ENCODE data around the gene POLR1B. TPM values are rescaled to one million over a fixed set of nuclear protein-coding genes. Genes with fewer than 3 reads are reported as not detected.
A peak's percentile ranks its signal among the peaks of the same experiment; 100 is the strongest.

The POLR1B gene
- total and polyA plus RNA-seq, 2 donors = 8.2 to 13.0 TPM

- Histone ChIP-seq H3K27ac (ENCODE audit: low read depth in 1 of 2, low read length in 1 of 2) (peak overlapping the region; percentile 89 to 93), H3K36me3 (ENCODE audit: control insufficient read depth in 2 of 2, insufficient read depth in 2 of 2, low read length in 1 of 2) (peaks cover 17 to 25% of the 10 kb centered on the region in 2 donors), H3K4me3 (ENCODE audit: low read length in 2 of 2) (peak overlapping the region; percentile 76 to 83), H3K27me3 (ENCODE audit: control insufficient read depth in 2 of 2, insufficient read depth in 1 of 2, low read length in 1 of 2) (no peaks in the 10 kb centered on the region), H3K4me1 (ENCODE audit: control insufficient read depth in 2 of 2, insufficient read depth in 2 of 2, low read length in 2 of 2) (peaks cover 13 to 20% of the 10 kb centered on the region in 2 donors), H3K9me3 (ENCODE audit: control insufficient read depth in 2 of 2, insufficient read depth in 1 of 2, low read length in 1 of 2) (peaks cover 0 to 6% of the 10 kb centered on the region in 2 donors)
- DNase-seq (ENCODE audit: low read depth in 6 of 9, low spot score in 9 of 9) = peak in 1 of 9 donors; percentile 27
- WGBS = 66% methylated on average over 3 of the region's 3 CpGs
Observed at GRCh38 chr2:112584891-112585250, 42.6 kb downstream of the POLR1B start.

DNA sequence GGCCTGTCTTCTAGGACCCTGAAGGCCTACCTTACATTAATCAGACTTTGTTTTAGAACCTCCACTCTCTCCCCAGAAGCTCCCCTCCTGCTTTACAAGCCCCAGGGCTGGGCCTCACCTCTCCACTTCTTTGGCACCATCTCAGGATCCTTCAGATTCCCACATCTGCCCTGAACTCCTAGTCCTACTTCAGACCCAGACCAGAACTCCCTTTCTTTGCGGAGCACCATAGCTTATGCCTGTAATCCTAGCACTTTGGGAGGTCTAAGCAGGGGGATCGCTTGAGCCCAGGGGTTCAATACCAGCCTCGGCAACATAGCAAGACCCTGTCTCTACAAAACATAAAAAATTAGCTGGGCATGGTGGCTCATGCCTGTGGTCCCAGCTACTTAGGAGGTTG lies 43.1 kb downstream of the POLR1B start:
- Histone ChIP-seq H3K4me1 (ENCODE audit: control insufficient read depth in 2 of 2, insufficient read depth in 2 of 2, low read length in 2 of 2) (peaks cover 13 to 20% of the 10 kb centered on the region in 2 donors), H3K4me3 (ENCODE audit: low read length in 2 of 2) (peak overlapping the region in 1 of 2 donors; percentile 76), H3K36me3 (ENCODE audit: control insufficient read depth in 2 of 2, insufficient read depth in 2 of 2, low read length in 1 of 2) (peaks cover 18 to 25% of the 10 kb centered on the region in 2 donors), H3K9me3 (ENCODE audit: control insufficient read depth in 2 of 2, insufficient read depth in 1 of 2, low read length in 1 of 2) (peaks cover 0 to 6% of the 10 kb centered on the region in 2 donors), H3K27me3 (ENCODE audit: control insufficient read depth in 2 of 2, insufficient read depth in 1 of 2, low read length in 1 of 2) (no peaks in the 10 kb centered on the region), H3K27ac (ENCODE audit: low read depth in 1 of 2, low read length in 1 of 2) (no peak overlapping the region)
- 98% methylated on average over 3 of the region's 3 CpGs for WGBS
- no peak for DNase-seq (ENCODE audit: low read depth in 6 of 9, low spot score in 9 of 9)

GRCh38 chr2:112585873-112586464 lies 43.7 kb downstream of the POLR1B start:
- no peak for DNase-seq (ENCODE audit: low read depth in 6 of 9, low spot score in 9 of 9)
- H3K4me3 ChIP-seq (ENCODE audit: low read length in 2 of 2) = no peak overlapping the region
- H3K9me3 ChIP-seq (ENCODE audit: control insufficient read depth in 2 of 2, insufficient read depth in 1 of 2, low read length in 1 of 2) = peaks cover 0 to 6% of the 10 kb centered on the region in 2 donors
- WGBS = 98% methylated on average over 18 of the region's 18 CpGs
- H3K36me3 ChIP-seq (ENCODE audit: control insufficient read depth in 2 of 2, insufficient read depth in 2 of 2, low read length in 1 of 2) = peaks cover 23 to 25% of the 10 kb centered on the region in 2 donors
- no peaks in the 10 kb centered on the region for H3K27me3 ChIP-seq (ENCODE audit: control insufficient read depth in 2 of 2, insufficient read depth in 1 of 2, low read length in 1 of 2)
- no peak overlapping the region for H3K27ac ChIP-seq (ENCODE audit: low read depth in 1 of 2, low read length in 1 of 2)
- H3K4me1 ChIP-seq (ENCODE audit: control insufficient read depth in 2 of 2, insufficient read depth in 2 of 2, low read length in 2 of 2) = peaks cover 13 to 20% of the 10 kb centered on the region in 2 donors

- Histone ChIP-seq H3K27me3 (ENCODE audit: control insufficient read depth in 2 of 2, insufficient read depth in 1 of 2, low read length in 1 of 2) (no peaks in the 10 kb centered on the region), H3K4me1 (ENCODE audit: control insufficient read depth in 2 of 2, insufficient read depth in 2 of 2, low read length in 2 of 2) (peaks cover 13 to 16% of the 10 kb centered on the region in 2 donors), H3K4me3 (ENCODE audit: low read length in 2 of 2) (no peak overlapping the region), H3K9me3 (ENCODE audit: control insufficient read depth in 2 of 2, insufficient read depth in 1 of 2, low read length in 1 of 2) (peaks cover 0 to 6% of the 10 kb centered on the region in 2 donors), H3K27ac (ENCODE audit: low read depth in 1 of 2, low read length in 1 of 2) (no peak overlapping the region), H3K36me3 (ENCODE audit: control insufficient read depth in 2 of 2, insufficient read depth in 2 of 2, low read length in 1 of 2) (peaks cover 25 to 27% of the 10 kb centered on the region in 2 donors)
- DNase-seq (ENCODE audit: low read depth in 6 of 9, low spot score in 9 of 9) = no peak
- 98% methylated on average over 6 of the region's 6 CpGs for WGBS
Observed at GRCh38 chr2:112588611-112589045, 46.4 kb downstream of the POLR1B start.

DNA sequence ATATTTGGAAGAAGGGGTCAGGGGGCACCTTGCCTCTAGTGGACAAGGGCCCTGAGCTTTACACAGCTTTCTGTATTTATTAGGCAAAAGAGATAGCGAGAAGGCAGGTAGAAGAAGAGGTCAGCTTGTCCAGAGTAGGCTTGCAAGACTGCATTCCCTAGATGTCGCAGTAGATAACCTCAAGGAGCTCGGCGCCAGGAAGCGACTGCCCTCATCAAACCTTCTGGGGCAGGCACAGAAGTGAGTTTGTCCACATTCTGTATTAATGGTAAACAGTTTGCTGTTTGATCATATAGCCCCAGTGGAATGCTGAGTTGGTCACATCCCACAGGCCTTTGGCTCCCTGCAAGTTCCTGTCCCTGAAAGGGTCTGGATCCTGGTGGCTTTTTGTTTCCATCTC lies 49.1 kb downstream of the POLR1B start:
- Histone ChIP-seq H3K4me1 (ENCODE audit: control insufficient read depth in 2 of 2, insufficient read depth in 2 of 2, low read length in 2 of 2) (no peaks in the 10 kb centered on the region), H3K27ac (ENCODE audit: low read depth in 1 of 2, low read length in 1 of 2) (no peak overlapping the region), H3K27me3 (ENCODE audit: control insufficient read depth in 2 of 2, insufficient read depth in 1 of 2, low read length in 1 of 2) (no peaks in the 10 kb centered on the region), H3K4me3 (ENCODE audit: low read length in 2 of 2) (no peak overlapping the region), H3K36me3 (ENCODE audit: control insufficient read depth in 2 of 2, insufficient read depth in 2 of 2, low read length in 1 of 2) (peaks cover 25 to 27% of the 10 kb centered on the region in 2 donors), H3K9me3 (ENCODE audit: control insufficient read depth in 2 of 2, insufficient read depth in 1 of 2, low read length in 1 of 2) (no peaks in the 10 kb centered on the region)
- 98% methylated on average over 5 of the region's 5 CpGs for WGBS
- DNase-seq (ENCODE audit: low read depth in 6 of 9, low spot score in 9 of 9) = no peak

DNA sequence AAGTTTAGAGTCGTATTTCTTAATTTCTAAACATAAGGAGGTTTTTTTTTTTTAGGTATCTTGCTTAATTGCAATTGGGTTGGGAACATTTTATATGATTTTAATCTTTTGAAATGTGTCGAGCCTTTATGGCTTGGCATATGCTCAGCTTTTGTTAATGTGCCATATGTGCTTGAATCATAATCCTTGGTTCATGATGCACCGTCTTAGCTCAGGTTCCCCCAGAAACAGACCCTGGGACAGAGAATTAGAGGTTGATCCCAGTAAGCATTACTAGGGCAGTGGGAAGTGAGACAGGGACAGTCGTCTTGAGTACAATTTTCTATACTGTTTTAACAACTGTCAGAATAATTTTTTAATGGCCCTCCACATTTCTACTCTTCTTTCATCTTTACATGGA lies 51.5 kb downstream of the POLR1B start:
- no peak overlapping the region for H3K27ac ChIP-seq (ENCODE audit: low read depth in 1 of 2, low read length in 1 of 2)
- no peak for DNase-seq (ENCODE audit: low read depth in 6 of 9, low spot score in 9 of 9)
- H3K4me3 ChIP-seq (ENCODE audit: low read length in 2 of 2) = no peak overlapping the region
- no peaks in the 10 kb centered on the region for H3K9me3 ChIP-seq (ENCODE audit: control insufficient read depth in 2 of 2, insufficient read depth in 1 of 2, low read length in 1 of 2)
- H3K36me3 ChIP-seq (ENCODE audit: control insufficient read depth in 2 of 2, insufficient read depth in 2 of 2, low read length in 1 of 2) = peaks cover 8 to 14% of the 10 kb centered on the region in 2 donors
- no peaks in the 10 kb centered on the region for H3K4me1 ChIP-seq (ENCODE audit: control insufficient read depth in 2 of 2, insufficient read depth in 2 of 2, low read length in 2 of 2)
- WGBS = 96% methylated on average over 4 of the region's 4 CpGs
- no peaks in the 10 kb centered on the region for H3K27me3 ChIP-seq (ENCODE audit: control insufficient read depth in 2 of 2, insufficient read depth in 1 of 2, low read length in 1 of 2)

DNA sequence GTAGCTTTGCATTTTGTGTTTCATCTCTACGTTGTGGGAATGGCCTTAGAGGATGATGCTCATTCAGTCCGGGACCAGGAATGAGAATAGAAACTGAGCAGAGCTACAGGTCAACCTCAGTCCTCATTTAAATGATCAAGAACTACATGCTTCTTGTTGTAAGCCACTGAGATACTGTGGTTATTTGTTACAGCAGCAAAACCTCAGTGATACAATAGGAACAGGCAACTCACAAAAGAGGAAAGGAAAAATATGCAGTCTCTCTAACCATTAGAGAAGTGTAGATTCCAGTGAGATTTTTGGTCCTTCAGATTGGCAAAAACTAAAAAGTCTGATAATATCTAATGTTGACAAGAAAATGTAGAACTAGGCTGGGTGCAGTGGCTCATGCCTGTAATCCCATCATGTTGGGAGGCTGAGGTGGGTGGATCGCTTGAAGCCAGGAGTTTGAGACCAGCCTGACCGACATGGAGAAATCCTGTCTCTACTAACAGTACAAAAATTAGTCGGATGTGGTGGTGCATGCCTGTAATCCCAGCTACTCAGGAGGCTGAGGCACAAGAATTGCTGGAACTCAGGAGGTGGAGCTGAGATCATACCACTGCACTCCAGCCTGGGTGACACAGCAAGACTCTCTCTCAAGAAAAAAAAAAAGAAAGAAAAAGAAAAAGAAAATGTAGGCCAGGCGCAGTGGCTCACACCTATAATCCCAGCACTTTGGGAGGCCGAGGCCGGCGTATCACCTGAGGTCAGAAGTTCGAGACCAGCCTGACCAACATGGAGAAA lies 55.5 kb downstream of the POLR1B start:
- Histone ChIP-seq H3K27me3 (ENCODE audit: control insufficient read depth in 2 of 2, insufficient read depth in 1 of 2, low read length in 1 of 2) (no peaks in the 10 kb centered on the region), H3K27ac (ENCODE audit: low read depth in 1 of 2, low read length in 1 of 2) (no peak overlapping the region), H3K4me3 (ENCODE audit: low read length in 2 of 2) (no peak overlapping the region), H3K36me3 (ENCODE audit: control insufficient read depth in 2 of 2, insufficient read depth in 2 of 2, low read length in 1 of 2) (peaks cover 0 to 5% of the 10 kb centered on the region in 2 donors), H3K4me1 (ENCODE audit: control insufficient read depth in 2 of 2, insufficient read depth in 2 of 2, low read length in 2 of 2) (no peaks in the 10 kb centered on the region), H3K9me3 (ENCODE audit: control insufficient read depth in 2 of 2, insufficient read depth in 1 of 2, low read length in 1 of 2) (no peaks in the 10 kb centered on the region)
- 98% methylated on average over 10 of the region's 10 CpGs for WGBS
- no peak for DNase-seq (ENCODE audit: low read depth in 6 of 9, low spot score in 9 of 9)

- DNase-seq (ENCODE audit: low read depth in 6 of 9, low spot score in 9 of 9) = no peak
- Histone ChIP-seq H3K36me3 (ENCODE audit: control insufficient read depth in 2 of 2, insufficient read depth in 2 of 2, low read length in 1 of 2) (no peaks in the 10 kb centered on the region), H3K4me1 (ENCODE audit: control insufficient read depth in 2 of 2, insufficient read depth in 2 of 2, low read length in 2 of 2) (no peaks in the 10 kb centered on the region), H3K27ac (ENCODE audit: low read depth in 1 of 2, low read length in 1 of 2) (no peak overlapping the region), H3K27me3 (ENCODE audit: control insufficient read depth in 2 of 2, insufficient read depth in 1 of 2, low read length in 1 of 2) (no peaks in the 10 kb centered on the region), H3K4me3 (ENCODE audit: low read length in 2 of 2) (no peak overlapping the region), H3K9me3 (ENCODE audit: control insufficient read depth in 2 of 2, insufficient read depth in 1 of 2, low read length in 1 of 2) (no peaks in the 10 kb centered on the region)
- 97% methylated on average over 3 of the region's 3 CpGs for WGBS
Observed at GRCh38 chr2:112600634-112601033, 58.4 kb downstream of the POLR1B start.

GRCh38 chr2:112601754-112602153 lies 59.5 kb downstream of the POLR1B start:
- no peaks in the 10 kb centered on the region for H3K27me3 ChIP-seq (ENCODE audit: control insufficient read depth in 2 of 2, insufficient read depth in 1 of 2, low read length in 1 of 2)
- DNase-seq (ENCODE audit: low read depth in 6 of 9, low spot score in 9 of 9) = no peak
- no peak overlapping the region for H3K27ac ChIP-seq (ENCODE audit: low read depth in 1 of 2, low read length in 1 of 2)

More at GRCh38 chr2:112601754-112602153, 59.5 kb downstream of the POLR1B start:
- Histone ChIP-seq H3K36me3 (ENCODE audit: control insufficient read depth in 2 of 2, insufficient read depth in 2 of 2, low read length in 1 of 2) (no peaks in the 10 kb centered on the region), H3K4me3 (ENCODE audit: low read length in 2 of 2) (no peak overlapping the region), H3K4me1 (ENCODE audit: control insufficient read depth in 2 of 2, insufficient read depth in 2 of 2, low read length in 2 of 2) (no peaks in the 10 kb centered on the region), H3K9me3 (ENCODE audit: control insufficient read depth in 2 of 2, insufficient read depth in 1 of 2, low read length in 1 of 2) (no peaks in the 10 kb centered on the region)
- 98% methylated on average over 3 of the region's 3 CpGs for WGBS
